NT2/D1 (cell line): Measurements from ENCODE around the gene BCL7C.

ENCODE experiments used
- SUZ12 ChIP-seq: IDR thresholded peaks from 2 replicates; pipeline ENCODE4 v1.6.1; 2011; ENCODE audit not compliant: insufficient read length, insufficient read depth; ENCODE audit errors: extremely low read depth
- YY1 ChIP-seq: IDR thresholded peaks from 2 replicates; pipeline ENCODE4 v1.6.1; 2011; ENCODE audit not compliant: insufficient read length, insufficient read depth
- ZNF274 ChIP-seq: IDR thresholded peaks from 2 replicates; pipeline ENCODE4 v1.6.1; 2011; ENCODE audit warnings: mild to moderate bottlenecking, low read depth, low read length

DNA sequence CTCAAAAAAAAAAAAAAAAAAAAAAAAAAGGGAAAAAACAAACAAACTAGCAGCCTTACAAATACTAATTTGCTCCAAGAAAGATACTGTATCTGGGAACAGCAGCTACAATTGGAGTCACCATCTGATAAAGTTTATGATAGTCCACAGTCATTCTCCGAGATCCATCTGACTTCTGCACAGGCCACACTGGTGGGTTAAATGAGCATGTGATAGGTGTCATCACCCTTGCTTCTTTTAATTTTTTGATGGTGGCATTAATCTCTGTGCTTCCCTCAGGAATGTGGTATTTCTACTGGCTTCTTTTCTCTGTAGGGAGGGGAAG, 49.6 kb downstream of the BCL7C start:
- TF ChIP-seq YY1 (no peak), ZNF274 (no peak), SUZ12 (no peak)
